Astrocyte (in vitro differentiated cells and primary cell): ENCODE results near the gene MYO1E.

Experiments
- EZH2 ChIP-seq: IDR thresholded peaks from 2 replicates; pipeline ENCODE4 v1.6.1; 2012; ENCODE audit warnings: mild to moderate bottlenecking, low read length, inconsistent platforms; ENCODE audit not compliant: insufficient read depth
- TF ChIP-seq, protein P1 (sequence below): IDR thresholded peaks from 2 replicates; pipeline ENCODE4 v1.5.1; 2011; ENCODE audit warnings: low read depth, mild to moderate bottlenecking, inconsistent platforms, low read length, moderate library complexity; ENCODE audit not compliant: insufficient read depth

GRCh38 chr15:59237119-59237855 lies 135.4 kb downstream of the MYO1E start:
- TF ChIP-seq, protein P1, sequence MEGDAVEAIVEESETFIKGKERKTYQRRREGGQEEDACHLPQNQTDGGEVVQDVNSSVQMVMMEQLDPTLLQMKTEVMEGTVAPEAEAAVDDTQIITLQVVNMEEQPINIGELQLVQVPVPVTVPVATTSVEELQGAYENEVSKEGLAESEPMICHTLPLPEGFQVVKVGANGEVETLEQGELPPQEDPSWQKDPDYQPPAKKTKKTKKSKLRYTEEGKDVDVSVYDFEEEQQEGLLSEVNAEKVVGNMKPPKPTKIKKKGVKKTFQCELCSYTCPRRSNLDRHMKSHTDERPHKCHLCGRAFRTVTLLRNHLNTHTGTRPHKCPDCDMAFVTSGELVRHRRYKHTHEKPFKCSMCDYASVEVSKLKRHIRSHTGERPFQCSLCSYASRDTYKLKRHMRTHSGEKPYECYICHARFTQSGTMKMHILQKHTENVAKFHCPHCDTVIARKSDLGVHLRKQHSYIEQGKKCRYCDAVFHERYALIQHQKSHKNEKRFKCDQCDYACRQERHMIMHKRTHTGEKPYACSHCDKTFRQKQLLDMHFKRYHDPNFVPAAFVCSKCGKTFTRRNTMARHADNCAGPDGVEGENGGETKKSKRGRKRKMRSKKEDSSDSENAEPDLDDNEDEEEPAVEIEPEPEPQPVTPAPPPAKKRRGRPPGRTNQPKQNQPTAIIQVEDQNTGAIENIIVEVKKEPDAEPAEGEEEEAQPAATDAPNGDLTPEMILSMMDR: no peak
- no peak for TF ChIP-seq EZH2
